ENCODE results near the gene CHRNA4.

Gene CHRNA4

DNA sequence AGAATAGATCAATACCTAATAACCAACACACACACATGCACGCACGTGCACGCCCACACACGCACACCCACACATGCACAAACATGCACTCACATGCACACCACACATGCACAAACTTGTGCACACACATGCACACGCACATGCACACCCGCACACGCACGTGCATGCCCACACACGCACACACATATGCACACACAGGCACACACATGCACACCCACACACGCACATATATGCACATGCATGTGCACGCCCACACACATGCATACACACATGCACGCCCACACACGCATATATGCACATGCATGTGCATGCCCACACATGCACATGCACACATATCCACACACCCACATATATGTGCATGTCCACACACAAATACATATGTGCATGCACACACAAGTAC is 26.2 kb upstream of the CHRNA4 start:
- H3K36me3 ChIP-seq (ENCODE audit: control insufficient read depth, insufficient read depth, low read length) = no peaks in the 10 kb centered on the region
- no peak overlapping the region for H3K4me3 ChIP-seq (replicated peaks; ENCODE audit: low read depth, low read length)
- no peak for DNase-seq (ENCODE audit: extremely low read depth, insufficient read length)
- no peak for TF ChIP-seq CTCF (IDR thresholded peaks at IDR 0.05; ENCODE audit: insufficient read depth, low read length, poor library complexity, severe bottlenecking)
- no peaks in the 10 kb centered on the region for H3K27me3 ChIP-seq (replicated peaks; ENCODE audit: control insufficient read depth, insufficient read depth, low read length)

DNA sequence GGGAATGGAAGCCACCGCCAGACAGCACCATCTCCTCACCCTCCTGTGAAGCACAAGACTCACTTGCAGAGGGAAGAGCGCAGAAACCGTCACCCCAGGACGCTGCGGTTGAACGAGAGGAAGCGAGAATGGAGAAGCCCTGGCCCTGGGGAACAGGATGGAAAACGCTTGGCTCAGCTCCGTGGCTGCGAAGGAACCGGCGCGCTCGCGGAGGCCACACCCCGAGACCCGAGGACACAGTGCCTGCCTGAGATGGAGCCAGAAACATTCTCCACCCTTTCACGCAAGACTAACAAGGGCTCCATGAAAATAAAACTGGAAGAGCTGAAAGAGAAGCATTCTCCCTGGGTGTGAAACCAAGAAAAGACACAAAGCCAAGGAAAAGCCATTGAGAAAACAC is 25.3 kb upstream of the CHRNA4 start:
- no peak overlapping the region for H3K4me3 ChIP-seq (replicated peaks; ENCODE audit: low read depth, low read length)
- DNase-seq (ENCODE audit: extremely low read depth, insufficient read length) = no peak
- no peaks in the 10 kb centered on the region for H3K27me3 ChIP-seq (replicated peaks; ENCODE audit: control insufficient read depth, insufficient read depth, low read length)
- no peak for TF ChIP-seq CTCF (IDR thresholded peaks at IDR 0.05; ENCODE audit: insufficient read depth, low read length, poor library complexity, severe bottlenecking)
- no peaks in the 10 kb centered on the region for H3K36me3 ChIP-seq (ENCODE audit: control insufficient read depth, insufficient read depth, low read length)

DNA sequence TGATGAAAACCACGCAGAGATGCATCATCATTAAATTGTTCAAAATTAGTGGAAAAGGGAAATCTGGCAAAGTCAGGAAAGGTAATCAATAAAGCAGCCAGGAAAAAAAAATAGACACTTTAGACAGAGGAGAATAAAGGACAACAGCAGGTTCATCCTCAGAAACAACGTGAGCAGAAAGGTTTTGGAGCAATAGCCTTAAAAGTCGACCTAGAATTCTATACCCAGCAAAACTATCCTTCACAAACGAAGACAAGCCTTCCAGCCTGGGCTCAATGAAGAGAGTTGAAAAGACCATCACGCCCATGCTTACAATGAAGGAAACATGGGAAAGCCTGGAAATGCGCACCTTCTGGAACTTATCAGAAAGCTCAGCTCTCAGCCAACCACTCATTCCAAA is 24.7 kb upstream of the CHRNA4 start:
- H3K4me3 ChIP-seq (replicated peaks; ENCODE audit: low read depth, low read length) = no peak overlapping the region
- H3K27me3 ChIP-seq (replicated peaks; ENCODE audit: control insufficient read depth, insufficient read depth, low read length) = no peaks in the 10 kb centered on the region
- H3K36me3 ChIP-seq (ENCODE audit: control insufficient read depth, insufficient read depth, low read length) = no peaks in the 10 kb centered on the region
- DNase-seq (ENCODE audit: extremely low read depth, insufficient read length) = no peak
- TF ChIP-seq CTCF (IDR thresholded peaks at IDR 0.05; ENCODE audit: insufficient read depth, low read length, poor library complexity, severe bottlenecking) = no peak

DNA sequence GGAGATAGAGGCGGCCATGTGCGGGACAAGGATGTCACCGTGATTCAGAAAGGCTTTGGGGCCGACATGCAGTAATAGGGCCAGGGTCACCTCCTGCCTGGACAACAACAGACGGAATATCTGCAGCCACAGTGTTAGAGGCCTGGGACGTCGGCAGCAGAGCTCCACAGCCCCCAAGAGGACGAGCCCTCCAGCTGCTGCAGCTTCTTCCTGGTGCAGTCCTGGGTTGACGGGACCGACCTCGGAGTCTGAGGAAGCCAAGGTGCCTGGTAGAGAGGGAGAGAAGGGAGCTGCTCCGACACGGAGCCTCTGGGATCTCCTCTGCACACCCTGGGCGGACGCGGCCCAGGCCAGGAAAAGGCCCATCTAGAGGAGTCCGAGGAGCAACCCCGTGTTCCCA is 23.2 kb upstream of the CHRNA4 start:
- H3K4me3 ChIP-seq (replicated peaks; ENCODE audit: low read depth, low read length) = no peak overlapping the region
- no peaks in the 10 kb centered on the region for H3K27me3 ChIP-seq (replicated peaks; ENCODE audit: control insufficient read depth, insufficient read depth, low read length)
- DNase-seq (ENCODE audit: extremely low read depth, insufficient read length) = no peak

GRCh38 chr20:63383556-63383955 is 22.4 kb upstream of the CHRNA4 start:
- Histone ChIP-seq H3K36me3 (ENCODE audit: control insufficient read depth, insufficient read depth, low read length) (no peaks in the 10 kb centered on the region), H3K27me3 (replicated peaks; ENCODE audit: control insufficient read depth, insufficient read depth, low read length) (no peaks in the 10 kb centered on the region), H3K4me3 (replicated peaks; ENCODE audit: low read depth, low read length) (no peak overlapping the region)
- TF ChIP-seq CTCF (IDR thresholded peaks at IDR 0.05; ENCODE audit: insufficient read depth, low read length, poor library complexity, severe bottlenecking) = no peak
- DNase-seq (ENCODE audit: extremely low read depth, insufficient read length) = no peak

More for the DNA sequence above, 23.2 kb upstream of the CHRNA4 start:
- no peaks in the 10 kb centered on the region for H3K36me3 ChIP-seq (ENCODE audit: control insufficient read depth, insufficient read depth, low read length)
- no peak for TF ChIP-seq CTCF (IDR thresholded peaks at IDR 0.05; ENCODE audit: insufficient read depth, low read length, poor library complexity, severe bottlenecking)

- TF ChIP-seq CTCF (IDR thresholded peaks at IDR 0.05; ENCODE audit: insufficient read depth, low read length, poor library complexity, severe bottlenecking) = no peak
- H3K27me3 ChIP-seq (replicated peaks; ENCODE audit: control insufficient read depth, insufficient read depth, low read length) = no peaks in the 10 kb centered on the region
- no peaks in the 10 kb centered on the region for H3K36me3 ChIP-seq (ENCODE audit: control insufficient read depth, insufficient read depth, low read length)
- DNase-seq (ENCODE audit: extremely low read depth, insufficient read length) = no peak
- H3K4me3 ChIP-seq (replicated peaks; ENCODE audit: low read depth, low read length) = no peak overlapping the region
Observed at GRCh38 chr20:63382551-63383300, 21.6 kb upstream of the CHRNA4 start.
